ENCODE measurements around the gene KIAA2012.
"Not testable (repeated sequence)": the region's sequence is repeated elsewhere in the genome, so short reads cannot be mapped to it uniquely, and the experiment has no call there.

Gene KIAA2012

GRCh38 chr2:202121532-202122162 lies 48.6 kb downstream of the KIAA2012 start:
- no peak for DNase-seq

DNA sequence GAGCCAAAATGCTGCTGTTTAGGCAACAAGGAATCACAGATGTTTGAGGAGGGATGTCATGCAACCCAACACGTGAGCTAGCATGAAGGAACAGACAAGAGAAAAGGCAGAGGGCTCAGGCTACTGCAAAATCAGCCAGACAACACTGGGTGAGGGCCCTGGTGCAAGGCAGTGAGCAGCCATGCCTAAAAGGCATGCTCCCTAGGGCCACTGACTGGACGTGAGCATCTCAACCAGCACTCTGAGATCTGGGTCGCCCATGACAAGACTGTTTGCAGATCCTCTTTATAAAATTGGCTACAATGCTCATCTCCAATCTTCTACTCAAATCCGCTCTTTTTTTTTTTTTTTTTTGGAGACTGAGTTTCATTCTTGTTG lies 49.1 kb downstream of the KIAA2012 start:
- DNase-seq: no peak

- DNase-seq: peak; percentile 90
Measured at GRCh38 chr2:202122980-202123720, 50.1 kb downstream of the KIAA2012 start.

DNA sequence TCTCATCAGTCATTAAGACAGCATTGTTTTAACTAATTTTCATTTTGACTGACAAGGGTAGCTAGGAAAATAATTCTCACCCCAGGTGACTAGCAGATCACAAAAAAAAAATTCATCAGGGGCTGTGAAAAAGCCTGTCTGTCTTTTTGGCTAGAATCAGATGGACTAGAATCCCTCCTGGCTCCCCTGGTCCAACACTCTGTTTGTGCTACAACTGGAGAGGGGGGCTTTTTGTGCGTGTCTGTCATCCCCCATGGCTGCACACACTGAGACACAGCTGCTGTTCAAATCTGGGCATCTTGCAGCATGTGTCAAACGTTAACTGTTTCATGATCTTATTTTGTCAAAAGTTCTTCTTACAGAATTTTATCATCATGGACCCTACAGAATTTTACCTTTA lies 51.2 kb downstream of the KIAA2012 start:
- no peak for DNase-seq

GRCh38 chr2:202127687-202128331 lies 54.8 kb downstream of the KIAA2012 start:
- no peak for DNase-seq

DNA sequence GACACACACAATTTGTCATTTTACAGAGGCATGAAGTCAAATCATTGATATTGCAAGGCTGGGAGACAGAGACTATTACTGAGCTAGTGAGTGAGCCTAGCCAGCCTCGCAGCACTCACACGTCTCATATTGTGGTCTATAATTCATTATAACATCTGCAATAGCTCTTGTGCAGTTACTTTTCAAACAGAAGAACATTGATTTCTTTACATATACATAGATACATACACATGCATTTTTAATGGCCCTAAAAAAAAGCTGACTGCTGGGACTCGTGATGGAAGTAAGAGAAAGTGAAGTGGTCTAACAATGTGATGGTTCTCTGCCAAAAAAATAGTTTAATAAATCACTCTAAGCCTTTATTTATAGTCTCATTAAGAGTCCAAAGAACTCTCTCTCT lies 56.8 kb downstream of the KIAA2012 start:
- DNase-seq: no peak

- DNase-seq: no peak
Measured at GRCh38 chr2:202133200-202133908, 60.3 kb downstream of the KIAA2012 start.

DNA sequence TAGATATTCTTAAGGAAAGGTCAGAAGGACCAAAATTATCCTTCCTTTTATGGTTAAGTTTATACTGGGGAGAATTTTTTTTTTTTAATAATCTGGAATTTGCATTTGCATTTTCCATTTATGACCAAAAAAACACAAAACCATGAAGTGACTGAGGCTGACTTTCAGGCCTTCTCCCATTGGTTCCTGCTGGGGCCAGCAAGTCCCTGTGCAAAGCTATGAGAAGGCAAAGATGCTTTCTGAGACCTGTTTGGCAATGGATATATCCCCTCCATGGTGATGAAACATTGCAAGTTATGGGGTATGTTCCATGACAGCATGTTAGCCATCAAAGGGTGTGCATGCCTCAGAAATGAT lies 60.8 kb downstream of the KIAA2012 start:
- no peak for DNase-seq

- no peak for DNase-seq
Measured at GRCh38 chr2:202135091-202135874, 62.2 kb downstream of the KIAA2012 start.

GRCh38 chr2:202136039-202136438 lies 63.0 kb downstream of the KIAA2012 start:
- not testable (repeated sequence) for DNase-seq

GRCh38 chr2:202136526-202136925 lies 63.5 kb downstream of the KIAA2012 start:
- no peak for DNase-seq

GRCh38 chr2:202140522-202141252 lies 67.6 kb downstream of the KIAA2012 start:
- no peak for DNase-seq

- DNase-seq: no peak
Measured at GRCh38 chr2:202141329-202141947, 68.4 kb downstream of the KIAA2012 start.

GRCh38 chr2:202142540-202142939 lies 69.5 kb downstream of the KIAA2012 start:
- DNase-seq: no peak

DNA sequence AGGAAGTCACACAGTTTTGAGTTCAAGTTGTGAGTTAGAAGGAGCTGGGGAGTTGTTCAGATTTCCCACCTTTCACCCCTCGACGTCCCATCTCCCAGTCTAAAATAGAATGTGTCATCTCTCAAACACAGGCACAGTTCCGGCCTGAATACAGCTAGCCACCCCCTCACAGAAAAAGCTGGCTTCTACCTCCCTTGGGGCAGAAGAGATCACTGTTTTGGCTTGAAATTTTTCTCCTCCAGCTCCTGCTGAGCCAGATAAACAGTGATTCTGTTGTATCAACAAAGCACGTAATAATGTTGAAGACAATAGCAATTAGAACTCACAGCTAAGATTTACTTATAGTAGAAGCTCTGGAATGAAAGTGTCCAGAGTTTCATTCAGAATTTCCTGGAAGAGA lies 74.7 kb downstream of the KIAA2012 start:
- DNase-seq: no peak

DNA sequence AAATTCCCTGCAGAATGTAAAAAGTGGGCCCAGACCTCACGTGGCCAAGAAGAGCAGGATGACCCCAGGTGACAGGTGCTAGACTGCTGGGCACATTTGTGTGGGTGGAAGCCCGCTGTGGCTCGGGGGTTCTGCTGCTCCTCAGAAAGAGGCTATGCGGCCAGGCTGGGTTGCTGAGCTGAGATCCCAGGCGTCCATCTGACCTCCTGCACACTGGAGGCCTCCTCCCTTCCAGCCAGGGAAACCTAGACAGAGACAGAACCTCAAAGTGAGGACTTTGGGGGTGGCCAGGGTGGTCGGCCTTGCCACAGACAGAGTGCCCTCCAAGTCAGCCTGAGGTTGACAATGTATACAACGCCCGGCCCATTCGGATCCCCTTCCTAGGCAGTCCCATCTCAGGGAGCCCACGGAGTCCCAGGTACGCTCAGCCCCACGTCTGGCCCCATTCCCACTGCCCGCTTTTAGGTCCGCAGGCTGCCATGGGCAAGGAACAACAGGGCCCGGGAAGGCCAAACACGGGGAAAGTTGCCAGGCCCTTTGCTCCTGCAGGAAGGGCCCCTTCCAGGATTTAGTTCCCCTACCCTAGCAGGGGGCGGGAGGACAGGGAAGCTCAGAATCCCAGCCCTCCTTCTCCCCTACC lies 75.6 kb downstream of the KIAA2012 start:
- no peak for DNase-seq

DNA sequence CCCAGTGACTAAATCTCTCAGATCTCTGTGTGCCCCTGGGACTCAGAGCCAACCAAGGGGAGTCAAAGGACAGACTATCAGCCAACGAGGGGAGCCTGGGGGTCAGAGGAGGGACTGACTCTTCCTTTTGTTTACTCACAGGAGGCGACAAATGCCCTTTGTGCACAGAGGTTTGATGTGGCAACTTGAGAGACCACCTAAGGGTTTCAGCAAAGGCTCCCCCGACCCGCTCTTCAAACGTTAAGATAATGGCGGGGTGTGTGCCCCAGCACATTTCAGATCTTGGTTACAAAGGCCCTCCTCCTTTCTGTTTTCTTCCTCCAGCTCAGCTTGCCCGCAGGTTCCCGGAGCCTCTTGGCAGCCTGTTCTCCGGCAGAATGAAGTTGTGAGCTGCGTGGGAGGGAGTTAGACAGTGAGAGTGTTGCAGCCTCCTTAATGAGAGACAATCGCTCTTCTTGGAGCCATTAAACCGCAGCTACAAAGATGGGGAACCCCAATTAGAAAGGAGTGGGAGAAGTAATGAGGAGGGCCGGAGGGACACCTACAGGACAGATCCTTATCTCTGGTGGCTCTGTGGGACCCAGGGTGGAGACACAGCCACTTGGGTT lies 76.2 kb downstream of the KIAA2012 start:
- no peak for DNase-seq

DNA sequence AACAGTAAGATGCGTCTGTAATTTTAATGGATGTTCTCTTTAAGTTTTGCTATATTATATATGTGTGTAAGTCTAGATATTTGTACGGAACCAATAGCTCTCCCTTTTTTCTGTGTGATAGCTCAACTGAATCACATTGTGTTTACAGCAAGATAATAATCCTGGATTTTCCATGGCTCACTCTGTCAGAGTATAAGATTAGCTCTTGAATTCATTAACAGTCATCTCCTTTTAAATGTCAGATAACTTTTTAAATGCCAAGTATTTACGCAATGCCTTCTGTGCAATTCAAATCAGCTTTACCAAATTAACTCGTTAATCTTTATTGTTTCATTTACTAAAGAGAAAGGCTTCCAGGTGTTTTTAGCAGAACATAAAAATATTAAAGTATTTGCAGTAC lies 76.9 kb downstream of the KIAA2012 start:
- DNase-seq: no peak

DNA sequence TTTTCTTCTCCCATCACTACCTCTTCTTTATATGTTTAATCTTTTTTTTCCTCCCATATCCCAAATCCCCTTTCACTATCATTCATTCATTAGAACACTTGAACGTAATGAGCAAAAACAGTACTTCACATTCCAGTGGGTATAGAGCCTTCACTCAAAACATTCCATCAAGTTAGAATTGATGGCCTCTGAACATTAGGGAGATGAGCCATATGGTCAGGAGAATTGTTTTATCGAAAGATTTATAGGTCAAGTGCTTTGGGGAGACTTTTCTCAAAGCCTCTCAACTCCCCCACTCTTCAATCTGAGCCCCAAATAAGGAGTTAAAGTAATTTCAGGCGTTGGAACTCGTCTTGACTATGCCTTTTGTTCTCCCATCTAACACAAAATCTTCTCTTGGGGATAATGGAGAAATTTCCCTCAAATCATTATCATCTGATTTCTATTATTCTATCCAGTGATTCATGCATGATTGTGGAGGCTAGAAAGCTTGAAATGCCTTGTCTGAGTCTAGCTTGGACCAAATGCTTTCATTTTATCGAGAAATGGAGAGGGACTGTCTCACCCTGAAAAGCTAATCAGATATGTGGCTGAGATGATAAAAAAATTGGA lies 79.2 kb downstream of the KIAA2012 start:
- no peak for DNase-seq

- DNase-seq: no peak
Measured at GRCh38 chr2:202154613-202155012, 81.6 kb downstream of the KIAA2012 start.

Data from NCI-H1105 treated with DMSO at 0.1 percent for 48 hours (cell line).